Mucosa of rectum (tissue), 2 donors: Measurements from ENCODE around the gene ADGRF5.
A peak's percentile ranks its signal among the peaks of the same experiment; 100 is the strongest.
"Not testable (repeated sequence)": the region's sequence is repeated elsewhere in the genome, so short reads cannot be mapped to it uniquely, and the experiment has no call there.

ENCODE experiments used
- H3K27ac ChIP-seq, 2 donors: one replicate each; pipeline ENCODE4 v1.7.0; 2013; ENCODE audit warnings: inconsistent platforms in 2 of 2, low read depth in 2 of 2, low read length in 2 of 2
- H3K27me3 ChIP-seq, 2 donors: one replicate each; pipeline ENCODE4 v1.7.0; 2013; ENCODE audit warnings: low read length in 2 of 2; ENCODE audit not compliant: control insufficient read depth in 2 of 2, insufficient read depth in 2 of 2
- H3K36me3 ChIP-seq, 2 donors: one replicate each; pipeline ENCODE4 v1.7.0; 2013; ENCODE audit warnings: low read length in 2 of 2; ENCODE audit not compliant: control insufficient read depth in 2 of 2, insufficient read depth in 2 of 2
- H3K4me1 ChIP-seq, 2 donors: one replicate each; pipeline ENCODE4 v1.7.0; 2013; ENCODE audit warnings: low read length in 2 of 2, mild to moderate bottlenecking in 1 of 2; ENCODE audit not compliant: control insufficient read depth in 2 of 2, insufficient read depth in 2 of 2
- H3K4me3 ChIP-seq, 2 donors: one replicate each; pipeline ENCODE4 v1.7.0; 2013; ENCODE audit warnings: low read length in 2 of 2
- H3K9ac ChIP-seq, 2 donors: one replicate each; pipeline ENCODE4 v1.7.0; 2013; ENCODE audit warnings: low read length in 2 of 2, low read depth in 1 of 2, mild to moderate bottlenecking in 1 of 2
- H3K9me3 ChIP-seq, 2 donors: one replicate each; pipeline ENCODE4 v1.7.0; 2013; ENCODE audit warnings: low read length in 2 of 2; ENCODE audit not compliant: control insufficient read depth in 2 of 2
- donor health status: healthy.
- donor health status: Normal muscosa, but diverticular disease.

The ADGRF5 gene

DNA sequence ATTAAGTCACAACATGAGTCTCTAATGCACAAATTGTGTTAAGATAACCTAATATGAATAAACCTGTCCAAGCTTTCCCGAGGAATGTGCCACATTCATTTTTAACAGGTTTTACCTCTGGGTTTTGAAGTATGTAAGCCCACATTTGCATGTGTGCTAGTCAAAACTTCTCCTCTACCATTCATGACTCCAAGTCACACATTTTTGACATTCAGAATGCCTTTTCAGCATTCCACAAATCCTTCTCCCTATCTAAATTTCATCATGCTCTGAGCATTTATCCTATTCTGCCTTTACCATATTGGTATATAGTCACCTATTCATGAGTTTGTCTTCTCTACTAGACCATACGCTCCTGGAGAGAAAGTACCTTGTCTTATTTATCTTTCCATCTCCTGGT is 56.5 kb downstream of the ADGRF5 start:
- Histone ChIP-seq H3K27ac (no peak overlapping the region), H3K4me1 (no peaks in the 10 kb centered on the region), H3K27me3 (no peaks in the 10 kb centered on the region), H3K36me3 (no peaks in the 10 kb centered on the region), H3K9ac (no peak overlapping the region), H3K9me3 (no peaks in the 10 kb centered on the region), H3K4me3 (no peak overlapping the region)

DNA sequence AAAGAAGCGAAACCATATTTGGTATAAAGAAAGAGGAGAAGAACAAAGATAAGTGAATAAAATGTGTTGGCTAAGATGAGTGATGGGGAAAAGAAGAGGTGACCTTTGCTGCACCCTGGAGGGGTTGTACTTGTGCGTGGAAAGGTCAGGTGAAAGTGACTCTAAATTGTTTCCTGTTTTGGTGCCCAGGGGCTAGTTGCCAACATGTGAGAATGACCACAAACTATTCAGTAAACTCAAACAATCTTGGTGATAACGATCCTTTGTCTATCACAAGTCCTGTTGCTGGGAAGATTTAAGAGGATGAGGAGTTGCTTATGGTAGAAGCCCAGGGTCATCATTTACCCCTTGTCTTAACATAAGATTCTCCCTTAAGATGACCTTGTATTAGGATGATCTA is 57.9 kb downstream of the ADGRF5 start:
- Histone ChIP-seq H3K27ac (no peak overlapping the region), H3K4me3 (no peak overlapping the region), H3K27me3 (no peaks in the 10 kb centered on the region), H3K9me3 (no peaks in the 10 kb centered on the region), H3K4me1 (no peaks in the 10 kb centered on the region), H3K9ac (no peak overlapping the region), H3K36me3 (no peaks in the 10 kb centered on the region)

DNA sequence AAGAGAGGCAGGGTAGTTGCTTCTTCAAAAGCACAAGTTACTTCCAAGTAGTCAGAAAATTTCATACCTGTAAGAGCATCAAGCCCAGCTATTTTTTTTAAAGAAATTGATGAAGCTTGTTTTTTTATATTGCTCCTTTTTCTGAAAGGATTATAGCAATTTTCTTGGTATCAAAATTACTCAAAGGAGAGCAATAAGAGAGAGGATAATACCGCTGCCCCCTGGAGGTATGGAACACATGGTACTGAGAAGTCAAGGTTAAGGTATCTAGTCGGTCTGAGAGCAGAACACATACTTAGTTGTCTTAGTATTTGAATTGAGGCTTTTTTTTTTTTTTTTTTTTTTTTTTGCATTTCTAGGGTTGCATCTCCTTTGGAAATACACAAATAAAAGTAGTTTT is 59.4 kb downstream of the ADGRF5 start:
- no peaks in the 10 kb centered on the region for H3K27me3 ChIP-seq
- no peaks in the 10 kb centered on the region for H3K36me3 ChIP-seq
- no peaks in the 10 kb centered on the region for H3K9me3 ChIP-seq
- H3K4me1 ChIP-seq, result no peaks in the 10 kb centered on the region
- no peak overlapping the region for H3K9ac ChIP-seq
- no peak overlapping the region for H3K4me3 ChIP-seq
- no peak overlapping the region for H3K27ac ChIP-seq

DNA sequence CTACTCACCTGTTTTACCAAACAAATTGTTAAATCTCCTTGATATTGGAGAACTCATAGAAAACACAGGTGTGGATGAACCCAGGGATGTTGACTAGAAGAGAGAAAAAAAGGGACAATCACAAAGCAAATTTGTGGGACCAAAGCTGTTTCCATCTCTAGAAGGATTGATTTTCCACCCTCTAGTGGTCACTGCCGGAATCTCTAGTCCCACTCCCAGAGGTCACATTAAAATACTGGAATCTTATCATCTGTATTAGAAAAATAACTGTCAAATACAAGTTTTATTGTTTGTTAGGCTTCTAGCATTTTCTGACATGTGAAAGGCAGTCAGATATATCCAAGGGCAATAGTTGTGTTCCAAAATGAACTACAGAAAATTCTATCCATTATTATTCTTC is 65.8 kb downstream of the ADGRF5 start:
- H3K9me3 ChIP-seq, H3K4me1 ChIP-seq, H3K36me3 ChIP-seq, H3K9ac ChIP-seq, H3K27me3 ChIP-seq, H3K4me3 ChIP-seq, H3K27ac ChIP-seq: not testable (repeated sequence)

DNA sequence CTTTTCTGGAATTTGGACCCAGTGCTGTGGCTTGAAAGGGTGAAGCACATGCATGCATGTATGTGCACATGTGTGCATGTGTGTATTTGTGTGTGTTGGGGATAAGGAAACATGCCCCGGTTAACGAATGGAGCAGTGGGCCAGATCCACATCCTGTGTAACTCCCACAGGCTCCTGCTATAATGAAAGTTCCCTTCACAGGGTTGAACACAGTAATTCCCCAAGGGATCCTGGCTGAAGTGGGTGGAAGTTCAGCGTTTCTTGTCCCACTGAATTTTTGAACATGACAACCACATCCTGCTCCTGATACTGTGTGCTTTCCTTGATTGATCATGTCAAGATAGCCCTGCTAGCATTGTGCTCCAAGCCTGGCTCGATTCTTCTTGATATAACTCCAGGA is 70.2 kb downstream of the ADGRF5 start:
- not testable (repeated sequence) for H3K27ac ChIP-seq, H3K36me3 ChIP-seq, H3K4me1 ChIP-seq, H3K9me3 ChIP-seq, H3K27me3 ChIP-seq, H3K9ac ChIP-seq, H3K4me3 ChIP-seq

DNA sequence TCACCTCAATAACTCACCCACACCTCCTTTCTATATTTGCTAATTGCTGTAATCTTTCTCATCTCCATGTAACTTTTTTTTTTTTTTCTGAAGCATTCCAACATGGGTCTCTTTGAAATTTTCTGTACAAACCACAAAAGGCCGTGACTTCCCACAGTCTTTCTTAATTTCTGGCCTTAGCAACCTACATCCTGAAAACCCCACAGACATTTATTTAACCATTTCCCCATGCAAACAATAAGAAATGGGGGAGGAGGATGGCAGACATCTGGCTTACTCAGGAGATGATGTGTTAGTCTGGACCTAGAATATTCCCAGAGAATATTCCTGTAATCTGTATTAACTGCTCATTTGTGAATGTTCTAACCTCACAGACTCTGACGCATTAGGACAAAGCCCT is 70.9 kb downstream of the ADGRF5 start:
- no peak overlapping the region for H3K4me3 ChIP-seq
- peaks cover 8% of the 10 kb centered on the region in 2 donors for H3K4me1 ChIP-seq
- no peaks in the 10 kb centered on the region for H3K36me3 ChIP-seq
- H3K27me3 ChIP-seq, result no peaks in the 10 kb centered on the region
- no peak overlapping the region for H3K27ac ChIP-seq
- no peaks in the 10 kb centered on the region for H3K9me3 ChIP-seq
- H3K9ac ChIP-seq, result no peak overlapping the region

DNA sequence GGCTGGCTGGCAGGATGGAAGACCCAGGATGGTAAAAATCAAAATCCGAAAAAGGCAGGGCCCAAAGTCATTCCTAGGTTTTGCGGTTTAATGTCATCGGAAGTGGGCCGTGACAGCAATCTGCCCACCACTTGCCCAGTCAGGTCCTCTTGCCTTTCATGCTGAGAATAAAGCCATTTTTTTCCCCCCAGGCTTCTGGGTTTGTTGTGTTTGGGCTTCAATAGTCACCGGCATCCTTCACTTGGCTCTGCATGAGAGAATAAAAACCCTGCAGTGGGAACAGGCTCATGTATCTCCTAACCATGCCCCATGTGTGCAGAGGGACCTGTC is 72.4 kb downstream of the ADGRF5 start:
- Histone ChIP-seq H3K4me1 (peaks cover 8% of the 10 kb centered on the region in 2 donors), H3K9me3 (no peaks in the 10 kb centered on the region), H3K4me3 (no peak overlapping the region), H3K27me3 (no peaks in the 10 kb centered on the region), H3K36me3 (no peaks in the 10 kb centered on the region), H3K27ac (no peak overlapping the region), H3K9ac (no peak overlapping the region)

DNA sequence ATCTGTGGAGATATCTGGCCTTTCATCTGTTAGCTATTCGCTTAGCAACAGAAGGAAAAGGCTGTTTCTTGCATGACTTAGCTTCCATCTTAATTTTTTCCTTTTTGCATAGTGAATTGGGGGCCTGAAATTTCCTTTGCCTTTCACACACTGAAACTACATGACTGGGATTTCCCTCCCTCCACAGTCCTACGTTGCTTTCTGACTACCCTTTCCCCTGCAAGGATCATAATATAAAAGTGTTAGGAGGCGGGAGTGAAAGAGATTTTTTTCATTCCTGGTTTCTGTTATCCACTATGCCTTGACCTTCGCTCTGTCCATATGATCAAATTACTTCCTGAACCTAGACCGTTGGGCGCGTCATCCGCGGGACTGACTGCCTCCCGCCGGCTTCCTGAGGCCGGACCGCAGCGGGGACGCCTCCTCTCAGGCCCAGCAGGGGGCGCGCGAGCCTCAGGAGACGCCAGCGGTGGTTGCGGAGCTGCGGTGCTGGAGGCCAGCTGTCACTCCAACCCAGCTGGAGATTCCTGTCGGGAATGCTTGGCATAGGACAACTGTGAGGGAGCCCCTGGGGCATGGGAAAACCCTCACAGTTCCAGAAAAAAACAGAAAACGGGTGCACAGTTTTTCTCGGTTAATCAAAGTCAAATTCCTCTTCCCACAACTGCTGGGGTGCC is 72.9 kb downstream of the ADGRF5 start:
- Histone ChIP-seq H3K9me3 (no peaks in the 10 kb centered on the region), H3K4me3 (peak overlapping the region; percentile 8 to 45), H3K4me1 (peaks cover 8% of the 10 kb centered on the region in 2 donors), H3K27ac (peak overlapping the region in 1 of 2 donors; percentile 2), H3K27me3 (no peaks in the 10 kb centered on the region), H3K9ac (no peak overlapping the region), H3K36me3 (no peaks in the 10 kb centered on the region)

DNA sequence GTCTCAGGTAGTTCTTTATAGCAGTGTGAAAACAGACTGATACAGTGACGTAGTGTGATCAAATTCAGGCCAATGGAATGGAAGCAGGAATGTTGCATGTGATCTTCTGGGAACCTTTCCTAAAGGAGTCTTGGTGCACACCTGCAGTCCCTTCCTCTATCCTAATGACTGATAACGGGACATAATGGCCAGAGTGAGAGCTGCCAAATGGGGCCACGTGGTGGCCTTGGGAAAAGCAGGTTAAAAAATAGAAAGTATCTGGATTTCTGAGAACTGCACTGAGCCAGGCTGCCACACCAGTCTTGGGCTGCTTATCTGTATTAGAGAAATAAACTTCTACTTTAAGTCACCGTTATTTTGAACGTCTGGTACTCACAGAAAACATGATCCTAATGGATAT is 76.6 kb downstream of the ADGRF5 start:
- H3K27ac ChIP-seq, result no peak overlapping the region
- peaks cover 0 to 9% of the 10 kb centered on the region in 2 donors for H3K9me3 ChIP-seq
- no peak overlapping the region for H3K4me3 ChIP-seq
- no peaks in the 10 kb centered on the region for H3K27me3 ChIP-seq
- peaks cover 8% of the 10 kb centered on the region in 2 donors for H3K4me1 ChIP-seq
- H3K9ac ChIP-seq, result no peak overlapping the region
- no peaks in the 10 kb centered on the region for H3K36me3 ChIP-seq

DNA sequence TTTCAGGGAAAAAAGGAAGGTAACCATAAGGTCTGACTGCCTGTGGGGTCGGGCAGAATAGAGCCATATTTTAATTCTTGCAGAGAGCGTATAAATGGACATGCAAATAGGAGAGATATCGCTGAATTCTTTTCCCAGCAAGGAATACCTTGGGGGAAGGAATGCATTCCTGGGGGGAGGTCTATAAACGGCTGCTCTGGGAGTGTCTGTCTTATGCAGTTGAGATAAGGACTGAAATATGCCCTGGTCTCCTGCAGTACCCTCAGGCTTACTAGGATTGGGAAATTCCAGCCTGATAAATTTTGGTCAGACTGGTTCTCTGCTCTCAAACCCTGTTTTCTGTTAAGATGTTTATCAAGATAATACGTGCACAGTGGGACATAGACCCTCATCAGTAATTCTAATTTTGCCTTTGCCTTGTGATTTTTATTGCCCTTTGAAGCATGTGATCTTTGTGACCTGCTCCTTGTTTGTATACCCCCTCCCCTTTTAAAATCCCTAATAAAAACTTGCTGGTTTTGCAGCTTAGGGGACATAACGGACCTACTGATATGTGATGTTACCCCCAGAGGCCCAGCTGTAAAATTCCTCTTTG is 79.4 kb downstream of the ADGRF5 start:
- H3K4me1 ChIP-seq, H3K27ac ChIP-seq, H3K9me3 ChIP-seq, H3K4me3 ChIP-seq, H3K27me3 ChIP-seq, H3K36me3 ChIP-seq, H3K9ac ChIP-seq: not testable (repeated sequence)
